Nephron (organoid): ENCODE measurements around the gene ZNF646.

Experiments
- H3K27ac Mint-ChIP-seq, 3 experiments: 2 replicates each; pipeline ENCODE4 v1.8.0; 2020; ENCODE audit warnings: mixed read lengths in 3 of 3, mild to moderate bottlenecking in 2 of 3, moderate library complexity in 1 of 3
- H3K27me3 Mint-ChIP-seq: 2 replicates; pipeline ENCODE4 v1.8.0; 2021; ENCODE audit warnings: low read depth, mild to moderate bottlenecking, moderate library complexity, mixed read lengths
- H3K36me3 Mint-ChIP-seq: 2 replicates; pipeline ENCODE4 v1.8.0; 2020; ENCODE audit warnings: low read depth, mixed read lengths
- H3K4me1 Mint-ChIP-seq: 2 replicates; pipeline ENCODE4 v1.8.0; 2020; ENCODE audit warnings: mixed read lengths
- H3K4me3 Mint-ChIP-seq, 3 experiments: 2 replicates each; pipeline ENCODE4 v1.8.0; 2020; ENCODE audit warnings: mild to moderate bottlenecking in 3 of 3, mixed read lengths in 3 of 3, moderate library complexity in 2 of 3
- H3K9me3 Mint-ChIP-seq: 2 replicates; pipeline ENCODE4 v1.8.0; 2020; ENCODE audit warnings: mixed read lengths
- TF ChIP-seq, protein P1 (sequence below), 3 experiments: fragments of 200-600 bp; sonication (generic); IDR thresholded peaks; one replicate each; pipeline ENCODE4 v1.5.0; 2021; ENCODE audit warnings: antibody characterized with exemption in 3 of 3; ENCODE audit not compliant: unreplicated experiment in 3 of 3

ZNF646 gene

DNA sequence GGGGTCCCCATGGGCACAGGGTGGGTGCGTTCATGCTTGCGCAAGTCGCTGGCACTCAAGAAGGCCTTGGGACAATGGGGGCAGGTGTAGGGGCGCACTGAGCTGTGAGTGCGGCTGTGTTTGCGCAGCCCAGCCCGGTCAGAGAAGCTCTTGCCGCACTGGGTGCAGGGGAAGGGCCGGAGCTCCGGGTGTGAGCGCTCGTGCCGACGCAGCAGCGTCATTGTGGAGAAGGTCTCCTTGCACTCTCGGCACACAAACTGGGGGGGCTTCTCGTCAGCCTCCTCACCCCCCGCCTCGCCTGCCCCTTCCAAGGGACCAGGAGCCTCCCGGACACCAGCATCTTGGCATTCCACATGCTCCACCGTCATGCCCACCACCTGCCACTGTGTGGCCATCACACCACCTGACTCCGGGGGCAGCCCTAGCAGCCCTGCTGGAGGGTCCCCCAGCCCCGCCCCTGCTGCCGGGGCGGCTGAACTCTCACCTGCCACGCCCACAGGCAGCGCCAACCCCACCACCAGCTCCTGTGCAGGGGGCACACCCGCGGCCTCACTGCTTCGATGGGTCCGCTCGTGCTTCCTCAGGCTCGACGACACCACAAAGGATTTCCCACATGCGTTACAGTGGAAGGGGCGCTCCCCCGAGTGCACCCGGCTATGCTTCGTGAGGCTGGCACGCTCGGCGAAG, 13.0 kb upstream of the ZNF646 start:
- Mint-ChIP-seq H3K27ac (no peak overlapping the region), H3K4me1 (peaks cover 20% of the 10 kb centered on the region), H3K27me3 (no peaks in the 10 kb centered on the region), H3K9me3 (no peaks in the 10 kb centered on the region), H3K4me3 (no peak overlapping the region), H3K36me3 (peaks cover 33% of the 10 kb centered on the region)
- TF ChIP-seq, protein P1, sequence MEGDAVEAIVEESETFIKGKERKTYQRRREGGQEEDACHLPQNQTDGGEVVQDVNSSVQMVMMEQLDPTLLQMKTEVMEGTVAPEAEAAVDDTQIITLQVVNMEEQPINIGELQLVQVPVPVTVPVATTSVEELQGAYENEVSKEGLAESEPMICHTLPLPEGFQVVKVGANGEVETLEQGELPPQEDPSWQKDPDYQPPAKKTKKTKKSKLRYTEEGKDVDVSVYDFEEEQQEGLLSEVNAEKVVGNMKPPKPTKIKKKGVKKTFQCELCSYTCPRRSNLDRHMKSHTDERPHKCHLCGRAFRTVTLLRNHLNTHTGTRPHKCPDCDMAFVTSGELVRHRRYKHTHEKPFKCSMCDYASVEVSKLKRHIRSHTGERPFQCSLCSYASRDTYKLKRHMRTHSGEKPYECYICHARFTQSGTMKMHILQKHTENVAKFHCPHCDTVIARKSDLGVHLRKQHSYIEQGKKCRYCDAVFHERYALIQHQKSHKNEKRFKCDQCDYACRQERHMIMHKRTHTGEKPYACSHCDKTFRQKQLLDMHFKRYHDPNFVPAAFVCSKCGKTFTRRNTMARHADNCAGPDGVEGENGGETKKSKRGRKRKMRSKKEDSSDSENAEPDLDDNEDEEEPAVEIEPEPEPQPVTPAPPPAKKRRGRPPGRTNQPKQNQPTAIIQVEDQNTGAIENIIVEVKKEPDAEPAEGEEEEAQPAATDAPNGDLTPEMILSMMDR (IDR thresholded peaks at IDR 0.05; ENCODE audit: unreplicated experiment in 3 of 3) = no peak

DNA sequence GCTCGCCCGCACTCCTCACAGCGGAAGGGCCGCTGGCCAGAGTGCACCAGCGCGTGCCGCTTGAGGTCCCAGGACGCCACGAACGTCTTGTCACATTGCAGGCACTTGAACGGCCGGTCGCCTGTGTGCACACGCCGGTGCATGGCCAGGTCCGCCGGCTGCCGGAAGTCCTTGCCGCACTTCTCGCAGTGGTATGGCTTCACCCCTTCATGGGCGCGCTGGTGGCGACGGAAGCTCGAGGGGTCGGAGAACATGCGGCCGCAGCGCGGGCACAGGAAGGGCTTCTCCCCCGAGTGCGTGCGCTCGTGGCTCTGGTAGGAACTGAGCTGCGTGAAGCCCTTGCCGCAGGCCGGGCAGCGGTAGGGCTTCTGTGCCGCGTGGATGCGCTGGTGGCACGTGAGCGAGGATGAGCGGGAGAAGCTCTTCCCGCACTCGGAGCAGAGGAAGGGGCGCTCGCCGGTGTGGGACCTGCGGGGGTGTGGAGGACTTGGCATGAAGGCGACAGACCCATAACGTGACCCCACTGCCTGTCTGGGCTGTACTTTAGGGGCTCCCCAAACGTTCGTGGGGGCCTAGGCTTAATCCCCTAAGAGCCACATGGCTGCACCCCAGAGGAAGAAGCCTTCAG, 12.3 kb upstream of the ZNF646 start:
- no peak overlapping the region for H3K27ac Mint-ChIP-seq
- TF ChIP-seq, protein P1 (IDR thresholded peaks at IDR 0.05; ENCODE audit: unreplicated experiment in 3 of 3) = no peak
- H3K9me3 Mint-ChIP-seq = no peaks in the 10 kb centered on the region
- H3K4me3 Mint-ChIP-seq = no peak overlapping the region
- peaks cover 20% of the 10 kb centered on the region for H3K4me1 Mint-ChIP-seq
- no peaks in the 10 kb centered on the region for H3K27me3 Mint-ChIP-seq
- H3K36me3 Mint-ChIP-seq = peaks cover 33% of the 10 kb centered on the region

DNA sequence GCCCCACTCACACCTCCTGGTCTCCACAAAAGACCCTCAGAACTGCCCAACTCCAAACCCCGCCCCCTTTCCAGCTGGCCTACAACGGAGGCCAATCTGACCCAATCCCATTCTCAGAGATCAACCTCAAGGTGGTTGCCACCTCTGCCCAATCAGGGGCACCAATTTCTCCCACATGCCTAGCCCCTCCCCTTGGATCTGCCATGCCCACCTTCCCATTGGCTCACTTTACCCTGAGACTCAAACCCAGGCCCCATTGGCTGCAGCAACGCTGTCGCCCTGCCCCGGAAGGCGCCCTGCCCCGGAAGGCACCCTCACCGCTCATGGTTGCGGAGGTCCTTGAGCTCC, 10.8 kb upstream of the ZNF646 start:
- no peaks in the 10 kb centered on the region for H3K27me3 Mint-ChIP-seq
- TF ChIP-seq, protein P1 (IDR thresholded peaks at IDR 0.05; ENCODE audit: unreplicated experiment in 3 of 3) = no peak
- peaks cover 29% of the 10 kb centered on the region for H3K36me3 Mint-ChIP-seq

DNA sequence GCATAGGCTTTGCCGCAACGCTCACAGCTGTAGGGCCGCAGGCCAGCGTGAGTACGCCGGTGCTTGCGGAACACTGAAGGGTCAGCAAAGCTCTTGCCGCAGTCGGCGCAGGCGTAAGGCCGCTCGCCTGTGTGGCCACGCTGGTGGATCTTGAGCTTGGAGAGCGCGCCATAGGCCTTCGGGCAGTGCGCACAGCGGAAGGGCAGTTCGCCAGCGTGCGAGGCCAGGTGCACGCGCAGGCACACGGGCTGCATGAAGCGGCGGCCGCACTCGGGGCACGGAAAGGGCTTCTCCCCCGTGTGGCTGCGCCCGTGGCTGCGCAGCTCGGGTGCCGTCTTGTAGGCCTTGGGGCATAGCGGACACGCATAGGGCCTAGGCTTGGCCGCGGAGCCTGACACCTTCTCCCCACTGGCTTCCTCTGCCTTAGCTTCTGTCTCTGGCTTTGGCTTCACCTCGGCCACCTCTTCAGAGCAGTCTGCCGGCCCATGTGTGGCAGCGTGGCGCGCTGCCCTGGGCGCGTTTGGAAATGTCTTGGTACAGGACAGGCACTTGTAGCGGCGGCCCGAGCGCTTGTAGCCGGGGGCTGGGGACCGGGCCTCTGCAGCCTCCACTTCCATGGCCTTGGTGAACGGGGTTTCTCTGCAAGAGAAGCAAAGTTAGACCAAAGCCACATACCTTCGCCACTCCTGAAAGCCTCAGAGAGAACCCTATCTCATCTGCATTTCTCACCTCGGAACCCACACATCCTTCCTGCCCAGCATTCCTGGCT, 10.2 kb upstream of the ZNF646 start:
- H3K4me3 Mint-ChIP-seq = peak overlapping the region in 1 of 3 experiments; percentile 71
- TF ChIP-seq, protein P1 (IDR thresholded peaks at IDR 0.05; ENCODE audit: unreplicated experiment in 3 of 3) = no peak
- H3K27ac Mint-ChIP-seq = peak overlapping the region; percentile 87 to 97 (median 95)

More for the DNA sequence above, 10.8 kb upstream of the ZNF646 start:
- H3K4me3 Mint-ChIP-seq = peak overlapping the region in 2 of 3 experiments; percentile 17 to 63
- peak overlapping the region in 1 of 3 experiments; percentile 43 for H3K27ac Mint-ChIP-seq
- H3K9me3 Mint-ChIP-seq = no peaks in the 10 kb centered on the region
- H3K4me1 Mint-ChIP-seq = peaks cover 20% of the 10 kb centered on the region

DNA sequence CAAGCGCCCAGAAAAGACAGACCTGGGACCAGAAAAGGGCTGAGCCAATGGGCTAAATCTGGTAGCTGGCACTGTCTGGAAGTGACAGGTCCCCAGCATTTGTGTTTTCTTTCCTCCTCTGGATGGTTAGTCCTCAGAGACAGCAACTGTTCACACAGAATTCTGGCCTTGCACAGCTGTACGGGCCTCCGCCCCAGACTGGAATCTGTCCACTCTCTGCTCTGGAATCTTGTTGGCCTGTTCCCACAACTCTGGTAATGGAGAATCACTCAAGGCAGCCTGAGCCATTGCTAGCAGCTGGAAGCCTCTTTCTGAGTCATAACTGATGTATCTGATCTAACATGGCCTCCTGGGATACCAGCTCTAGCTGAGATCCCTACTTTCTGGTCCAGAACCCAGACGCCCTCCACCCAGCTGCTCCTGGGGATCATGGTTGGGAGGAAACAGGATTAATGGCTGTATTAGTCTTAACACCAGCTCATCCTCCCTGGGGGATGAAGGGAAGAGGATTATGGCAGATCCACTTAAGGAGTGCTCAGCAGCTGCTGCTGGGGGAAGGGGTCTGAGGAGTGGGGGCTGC, 9.2 kb upstream of the ZNF646 start:
- Mint-ChIP-seq H3K4me1 (peaks cover 26% of the 10 kb centered on the region), H3K36me3 (peaks cover 26% of the 10 kb centered on the region), H3K4me3 (peak overlapping the region in 1 of 3 experiments; percentile 71), H3K27ac (peak overlapping the region; percentile 87 to 97 (median 95)), H3K9me3 (no peaks in the 10 kb centered on the region), H3K27me3 (no peaks in the 10 kb centered on the region)
- TF ChIP-seq, protein P1 (IDR thresholded peaks at IDR 0.05; ENCODE audit: unreplicated experiment in 3 of 3) = no peak

More for the DNA sequence above, 10.2 kb upstream of the ZNF646 start:
- Mint-ChIP-seq H3K4me1 (peaks cover 21% of the 10 kb centered on the region), H3K36me3 (peaks cover 29% of the 10 kb centered on the region), H3K27me3 (no peaks in the 10 kb centered on the region), H3K9me3 (no peaks in the 10 kb centered on the region)
